Measurements from ENCODE around the gene EBI3. TPM values are rescaled to one million over a fixed set of nuclear protein-coding genes. Genes with fewer than 3 reads are reported as not detected.

Gene EBI3
- total and polyA plus RNA-seq, 2 of the 8 experiments (the other 6 are each of a cell fraction or from before 2014, with no cell fraction given), result 0.99 to 8.4 TPM

GRCh38 chr19:4213116-4213515, 16.2 kb upstream of the EBI3 start (continued):
- TF ChIP-seq TEAD4 (IDR thresholded peaks at IDR 0.05; ENCODE audit: low read depth, low read length) (no peak), CREB1 (IDR thresholded peaks at IDR 0.05) (no peak), RFX5 (IDR thresholded peaks at IDR 0.05; ENCODE audit: borderline replicate concordance, low read depth, low read length) (no peak), JUND (IDR thresholded peaks at IDR 0.05; ENCODE audit: low read length) (no peak), SUZ12 (IDR thresholded peaks at IDR 0.05; ENCODE audit: low read length) (no peak), YY1 (IDR thresholded peaks at IDR 0.05; ENCODE audit: low read depth, low read length) (no peak)

Measured in H1 (cell line).